ENCODE results near the gene AOC3. TPM values are rescaled to one million over a fixed set of nuclear protein-coding genes. Genes with fewer than 3 reads are reported as not detected.

Gene AOC3
- total RNA-seq (1 to 10 TPM; 1.0 to 1.3 TPM), polyA plus RNA-seq (not detected)

- no peak for DNase-seq
- Mint-ChIP-seq H3K27me3 (peaks cover 7 to 13% of the 10 kb centered on the region in 2 donors), H3K4me1 (peaks cover 0 to 6% (median 2%) of the 10 kb centered on the region in 3 donors), H3K4me3 (no peak within 1 kb of the TSS), H3K36me3 (peaks cover 0 to 4% (median 0%) of the 10 kb centered on the region in 3 donors), H3K9me3 (no peaks in the 10 kb centered on the region), H3K27ac (no peak within 1 kb of the TSS)
- H3K4me3 ChIP-seq (ENCODE audit: low read length), result no peak within 1 kb of the TSS
- H3K27ac ChIP-seq (ENCODE audit: low read depth, low read length), result no peak within 1 kb of the TSS
- no peaks in the 10 kb centered on the region for H3K27me3 ChIP-seq (ENCODE audit: insufficient read depth, low read length, poor library complexity, severe bottlenecking)
- ChIA-PET POLR2A (interaction anchor here (0.6 kb wide), 1 partner anchor 26 kb away, joined by 3 read pairs; no protein-coding TSS in a partner anchor), CTCF (no interaction called here)
- H3K9me3 ChIP-seq (ENCODE audit: low read length), result no peaks in the 10 kb centered on the region
- H3K4me1 ChIP-seq (ENCODE audit: insufficient read depth, low read length), result no peaks in the 10 kb centered on the region
- no peaks in the 10 kb centered on the region for H3K36me3 ChIP-seq (ENCODE audit: insufficient read depth, low read length)
Measured at GRCh38 chr17:42850954-42851353, at the start of gene AOC3. Gene AOC3 (plus strand): TSS chr17:42851199. CDS start chr17:42851344, 145 bp downstream.

GRCh38 chr17:42803074-42803883 is 47.7 kb upstream of the AOC3 start:
- Histone ChIP-seq H3K36me3 (ENCODE audit: insufficient read depth, low read length) (no peaks in the 10 kb centered on the region), H3K27ac (ENCODE audit: low read depth, low read length) (no peak overlapping the region), H3K9me3 (ENCODE audit: low read length) (no peaks in the 10 kb centered on the region), H3K27me3 (ENCODE audit: insufficient read depth, low read length, poor library complexity, severe bottlenecking) (no peaks in the 10 kb centered on the region), H3K4me1 (ENCODE audit: insufficient read depth, low read length) (peaks cover 4% of the 10 kb centered on the region), H3K4me3 (ENCODE audit: low read length) (no peak overlapping the region)
- POLR2A ChIA-PET, result no interaction called here
- peaks cover 6 to 10% (median 6%) of the 10 kb centered on the region in 3 donors for H3K4me1 Mint-ChIP-seq
- DNase-seq, result no peak
- peak overlapping the region in 1 of 8 donors; percentile 78 for H3K27ac Mint-ChIP-seq
- H3K9me3 Mint-ChIP-seq, result no peaks in the 10 kb centered on the region
- H3K36me3 Mint-ChIP-seq, result peaks cover 0 to 7% (median 0%) of the 10 kb centered on the region in 3 donors
- peaks cover 0 to 3% of the 10 kb centered on the region in 2 donors for H3K27me3 Mint-ChIP-seq
- H3K4me3 Mint-ChIP-seq, result no peak overlapping the region
- CTCF ChIA-PET, result interaction anchor here (1.9 kb wide), 1 partner anchor 15 kb away, joined by 4 read pairs; no protein-coding TSS in a partner anchor

DNA sequence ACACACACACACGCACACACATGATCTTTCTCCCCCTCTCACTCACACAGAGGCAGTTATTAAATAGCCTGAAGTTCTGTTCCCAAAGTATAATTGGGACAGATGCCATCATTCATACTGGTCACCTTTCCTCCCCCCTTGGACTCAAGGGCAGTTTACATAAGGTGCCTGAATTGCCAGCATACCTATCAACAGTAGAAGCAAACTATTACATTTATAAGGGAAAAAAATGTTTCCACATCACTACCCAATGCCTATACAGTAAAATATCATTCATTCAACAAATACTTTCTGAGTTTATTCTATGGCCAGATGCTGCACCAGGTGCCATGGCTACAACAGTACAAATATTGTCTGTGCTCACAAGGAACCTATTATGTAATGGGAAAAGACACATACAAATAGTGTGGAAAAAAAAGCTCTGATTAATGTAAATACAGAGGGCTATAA is 46.1 kb upstream of the AOC3 start:
- H3K4me3 Mint-ChIP-seq, result peak overlapping the region in 1 of 7 donors; percentile 53
- peaks cover 0 to 1% (median 0%) of the 10 kb centered on the region in 3 donors for H3K4me1 Mint-ChIP-seq
- peaks cover under 1 to 16% (median 2%) of the 10 kb centered on the region in 3 donors for H3K36me3 Mint-ChIP-seq
- no peak overlapping the region for H3K4me3 ChIP-seq (ENCODE audit: low read length)
- peak overlapping the region in 2 of 8 donors; percentile 47 to 69 for H3K27ac Mint-ChIP-seq
- H3K36me3 ChIP-seq (ENCODE audit: insufficient read depth, low read length), result peaks cover 1% of the 10 kb centered on the region
- ChIA-PET CTCF (interaction anchor here (1.7 kb wide), 1 partner anchor 19 kb away, joined by 4 read pairs; the partner anchor contains the start of gene BECN1), POLR2A (no interaction called here)
- no peaks in the 10 kb centered on the region for H3K9me3 ChIP-seq (ENCODE audit: low read length)
- H3K27ac ChIP-seq (ENCODE audit: low read depth, low read length), result no peak overlapping the region
- DNase-seq, result no peak
- no peaks in the 10 kb centered on the region for H3K9me3 Mint-ChIP-seq
- H3K27me3 Mint-ChIP-seq, result no peaks in the 10 kb centered on the region
- no peaks in the 10 kb centered on the region for H3K27me3 ChIP-seq (ENCODE audit: insufficient read depth, low read length, poor library complexity, severe bottlenecking)
- no peaks in the 10 kb centered on the region for H3K4me1 ChIP-seq (ENCODE audit: insufficient read depth, low read length)

DNA sequence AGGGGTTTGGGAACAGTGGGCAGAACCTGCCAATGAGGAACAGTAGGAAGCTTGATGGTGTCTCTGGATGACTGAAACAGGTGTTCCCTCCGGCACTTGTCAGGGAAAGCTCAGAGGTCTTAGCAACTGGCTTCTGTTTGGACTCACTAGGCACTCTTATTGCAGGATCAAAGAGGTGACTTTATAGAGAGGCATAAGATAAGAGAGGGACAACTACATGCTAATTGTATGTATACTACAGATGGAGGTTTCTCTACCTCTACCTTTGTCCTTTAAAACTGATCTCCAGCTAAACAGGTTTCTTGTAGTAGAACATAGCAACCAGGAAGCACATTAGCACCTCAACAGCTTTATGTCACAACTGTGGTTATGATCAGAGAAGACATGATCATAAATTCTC is 44.8 kb upstream of the AOC3 start:
- no peaks in the 10 kb centered on the region for H3K27me3 Mint-ChIP-seq
- H3K9me3 ChIP-seq (ENCODE audit: low read length), result no peaks in the 10 kb centered on the region
- H3K4me3 Mint-ChIP-seq, result no peak overlapping the region
- POLR2A ChIA-PET, result no interaction called here
- no peaks in the 10 kb centered on the region for H3K27me3 ChIP-seq (ENCODE audit: insufficient read depth, low read length, poor library complexity, severe bottlenecking)
- no peaks in the 10 kb centered on the region for H3K4me1 ChIP-seq (ENCODE audit: insufficient read depth, low read length)
- no peaks in the 10 kb centered on the region for H3K4me1 Mint-ChIP-seq
- no peak overlapping the region for H3K27ac ChIP-seq (ENCODE audit: low read depth, low read length)
- no peaks in the 10 kb centered on the region for H3K9me3 Mint-ChIP-seq
- peaks cover 4 to 28% (median 7%) of the 10 kb centered on the region in 3 donors for H3K36me3 Mint-ChIP-seq
- H3K4me3 ChIP-seq (ENCODE audit: low read length), result no peak overlapping the region
- DNase-seq, result no peak
- no peak overlapping the region for H3K27ac Mint-ChIP-seq
- CTCF ChIA-PET, result interaction anchor here (1.7 kb wide), 1 partner anchor 17 kb away, joined by 4 read pairs; the partner anchor contains the start of gene BECN1
- peaks cover 12% of the 10 kb centered on the region for H3K36me3 ChIP-seq (ENCODE audit: insufficient read depth, low read length)

- Histone ChIP-seq H3K27ac (ENCODE audit: low read depth, low read length) (no peak overlapping the region), H3K4me3 (ENCODE audit: low read length) (no peak overlapping the region), H3K9me3 (ENCODE audit: low read length) (no peaks in the 10 kb centered on the region), H3K36me3 (ENCODE audit: insufficient read depth, low read length) (peaks cover 24% of the 10 kb centered on the region), H3K27me3 (ENCODE audit: insufficient read depth, low read length, poor library complexity, severe bottlenecking) (no peaks in the 10 kb centered on the region), H3K4me1 (ENCODE audit: insufficient read depth, low read length) (no peaks in the 10 kb centered on the region)
- Mint-ChIP-seq H3K27ac (peak overlapping the region in 1 of 8 donors; percentile 32), H3K4me3 (no peak overlapping the region), H3K36me3 (peaks cover 6 to 44% (median 13%) of the 10 kb centered on the region in 3 donors), H3K4me1 (no peaks in the 10 kb centered on the region), H3K9me3 (no peaks in the 10 kb centered on the region), H3K27me3 (no peaks in the 10 kb centered on the region)
- DNase-seq, result no peak
- ChIA-PET CTCF (interaction anchor here (1.3 kb wide), 1 partner anchor 12 kb away, joined by 3 read pairs; no protein-coding TSS in a partner anchor), POLR2A (no interaction called here)
Measured at GRCh38 chr17:42809250-42809649, 41.7 kb upstream of the AOC3 start.

DNA sequence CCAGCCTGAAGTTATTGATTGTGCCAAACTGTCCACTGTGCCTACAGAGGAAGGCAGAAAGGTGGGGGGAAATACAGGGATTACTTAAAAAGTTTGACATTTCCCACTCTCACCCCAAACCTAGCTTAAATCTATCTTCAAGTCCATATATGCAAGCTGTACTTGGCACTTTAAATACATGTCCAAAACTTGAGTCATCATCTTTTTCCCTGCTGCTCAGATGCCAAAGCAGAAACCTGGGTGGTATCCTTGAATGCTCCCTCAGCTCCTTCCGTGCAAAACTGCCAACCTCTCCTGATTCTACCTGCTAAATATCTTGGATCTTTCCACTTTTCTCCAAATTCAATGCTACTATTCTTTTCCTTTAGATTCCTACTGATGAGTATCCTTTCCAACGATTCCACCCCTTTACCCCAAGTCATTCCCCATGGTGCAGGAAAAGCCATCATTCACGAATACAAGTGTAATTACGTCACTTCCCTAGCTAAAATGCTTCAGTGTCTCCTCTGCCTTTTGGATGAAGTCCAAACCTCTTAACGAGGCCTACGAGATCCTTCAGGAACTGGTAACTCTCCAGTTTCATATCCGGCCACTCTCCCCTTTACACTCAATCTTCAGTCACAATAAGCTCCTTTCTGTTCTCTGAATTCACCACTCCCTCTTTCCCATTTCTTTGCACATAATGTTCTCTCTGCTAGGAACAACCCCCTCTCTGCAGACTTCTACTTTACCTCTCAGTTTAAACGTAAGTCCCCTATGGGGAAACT is 36.2 kb upstream of the AOC3 start:
- Mint-ChIP-seq H3K27me3 (no peaks in the 10 kb centered on the region), H3K27ac (peak overlapping the region in 1 of 8 donors; percentile 7), H3K9me3 (no peaks in the 10 kb centered on the region), H3K36me3 (peaks cover 8 to 79% (median 26%) of the 10 kb centered on the region in 3 donors), H3K4me3 (no peak overlapping the region), H3K4me1 (peaks cover 0 to 4% (median 3%) of the 10 kb centered on the region in 3 donors)
- no peak for DNase-seq
- no peak overlapping the region for H3K27ac ChIP-seq (ENCODE audit: low read depth, low read length)
- peaks cover 73% of the 10 kb centered on the region for H3K36me3 ChIP-seq (ENCODE audit: insufficient read depth, low read length)
- CTCF ChIA-PET, result no interaction called here
- no peaks in the 10 kb centered on the region for H3K4me1 ChIP-seq (ENCODE audit: insufficient read depth, low read length)
- no peaks in the 10 kb centered on the region for H3K27me3 ChIP-seq (ENCODE audit: insufficient read depth, low read length, poor library complexity, severe bottlenecking)
- POLR2A ChIA-PET, result interaction anchor here (1.0 kb wide), 1 partner anchor 10 kb away, joined by 3 read pairs; the partner anchor contains the start of gene BECN1
- no peaks in the 10 kb centered on the region for H3K9me3 ChIP-seq (ENCODE audit: low read length)
- no peak overlapping the region for H3K4me3 ChIP-seq (ENCODE audit: low read length)

DNA sequence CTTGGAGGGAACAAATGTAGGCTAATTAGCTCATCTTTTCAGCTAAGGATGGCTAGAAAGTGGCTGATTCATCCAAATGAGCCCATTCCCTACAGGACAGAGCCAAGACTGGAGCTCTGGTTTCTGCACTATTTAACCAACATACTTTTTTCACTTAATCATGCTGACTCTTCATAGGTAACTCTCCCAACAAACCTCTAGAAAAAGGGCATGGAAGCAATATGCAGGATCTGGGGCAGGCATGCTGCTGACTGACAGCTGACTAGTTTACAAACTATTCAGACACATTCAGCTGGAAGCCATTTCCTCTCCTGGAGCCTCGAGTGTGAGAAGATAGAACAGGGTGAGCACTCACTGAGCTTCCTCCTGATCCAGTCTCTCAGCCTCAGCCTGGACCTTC is 33.1 kb upstream of the AOC3 start:
- POLR2A ChIA-PET, result no interaction called here
- Mint-ChIP-seq H3K27ac (peak overlapping the region in 1 of 8 donors; percentile 76), H3K27me3 (no peaks in the 10 kb centered on the region), H3K36me3 (peaks cover 6 to 83% (median 24%) of the 10 kb centered on the region in 3 donors), H3K9me3 (no peaks in the 10 kb centered on the region), H3K4me3 (no peak overlapping the region), H3K4me1 (peaks cover 11 to 28% (median 24%) of the 10 kb centered on the region in 3 donors)
- H3K36me3 ChIP-seq (ENCODE audit: insufficient read depth, low read length), result peaks cover 68% of the 10 kb centered on the region
- no peaks in the 10 kb centered on the region for H3K27me3 ChIP-seq (ENCODE audit: insufficient read depth, low read length, poor library complexity, severe bottlenecking)
- H3K4me1 ChIP-seq (ENCODE audit: insufficient read depth, low read length), result peaks cover 6% of the 10 kb centered on the region
- no peaks in the 10 kb centered on the region for H3K9me3 ChIP-seq (ENCODE audit: low read length)
- no peak for DNase-seq
- H3K4me3 ChIP-seq (ENCODE audit: low read length), result no peak overlapping the region
- H3K27ac ChIP-seq (ENCODE audit: low read depth, low read length), result no peak overlapping the region
- CTCF ChIA-PET, result interaction anchor here (1.7 kb wide), 1 partner anchor 14 kb away, joined by 4 read pairs; no protein-coding TSS in a partner anchor

All from CD8-positive, alpha-beta memory T cell (primary cell).